Spleen (tissue), 11 donors: Measurements from ENCODE around the gene PEPD. TPM values are rescaled to one million over a fixed set of nuclear protein-coding genes. Genes with fewer than 3 reads are reported as not detected.

Experiments used
- DNase-seq: peaks from one replicate; pipeline ENCODE4 v3.0.0-alpha.2; 2020
- H3K27ac ChIP-seq, 8 donors: fragments of 200-600 bp; sonication (generic) in 7 of 8; 1 replicate in 4 of 8; 2 replicates in 4 of 8; pipeline versions ENCODE4 v1.5.0 to v1.8.0; 2016 to 2021; ENCODE audit warnings: inconsistent platforms in 4 of 8, mild to moderate bottlenecking in 4 of 8, moderate library complexity in 1 of 8
- H3K27me3 ChIP-seq, 7 donors: fragments of 200-600 bp; sonication (generic) in 6 of 7; replicated peaks in 1 of 7; 1 replicate in 4 of 7; 2 replicates in 3 of 7; pipeline versions ENCODE4 v1.5.0 to v1.8.0; 2016 to 2021; ENCODE audit warnings: inconsistent platforms in 3 of 7, mild to moderate bottlenecking in 1 of 7
- H3K36me3 ChIP-seq, 6 donors: fragments of 200-600 bp; sonication (generic) in 5 of 6; 1 replicate in 4 of 6; 2 replicates in 2 of 6; pipeline versions ENCODE4 v1.5.0 to v1.8.0; 2016 to 2021; ENCODE audit warnings: inconsistent platforms in 2 of 6
- H3K4me1 ChIP-seq, 6 donors: fragments of 200-600 bp; sonication (generic) in 5 of 6; 1 replicate in 3 of 6; 2 replicates in 3 of 6; pipeline versions ENCODE4 v1.5.0 to v1.8.0; 2016 to 2021; ENCODE audit warnings: inconsistent platforms in 3 of 6
- H3K4me3 ChIP-seq, 8 donors: fragments of 200-600 bp; sonication (generic) in 7 of 8; 1 replicate in 4 of 8; 2 replicates in 4 of 8; pipeline versions ENCODE4 v1.5.0 to v1.8.0; 2016 to 2021; ENCODE audit warnings: inconsistent platforms in 4 of 8, mild to moderate bottlenecking in 4 of 8, moderate library complexity in 2 of 8
- H3K9me3 ChIP-seq, 8 donors: fragments of 200-600 bp; sonication (generic) in 7 of 8; 1 replicate in 4 of 8; 2 replicates in 4 of 8; pipeline versions ENCODE4 v1.5.0 to v1.8.0; 2016 to 2021; ENCODE audit warnings: inconsistent platforms in 4 of 8
- CTCF ChIP-seq, 11 experiments: fragments of 200-600 bp in 7 of 11; fragments of 450-650 bp in 4 of 11; sonication (generic) in 4 of 11; IDR thresholded peaks in 8 of 11; conservative IDR thresholded peaks in 3 of 11; 1 replicate in 7 of 11; 2 replicates in 4 of 11; pipeline versions ENCODE4 v1.4.0 to v1.8.0; 2016 to 2021; ENCODE audit warnings: antibody characterized with exemption in 11 of 11, inconsistent platforms in 4 of 11, mild to moderate bottlenecking in 1 of 11
- POLR2A ChIP-seq, 3 donors: fragments of 450-650 bp; IDR thresholded peaks; one replicate each; pipeline ENCODE4 v1.5.1; 2017; ENCODE audit warnings: antibody characterized with exemption in 3 of 3, mild to moderate bottlenecking in 1 of 3
- POLR2AphosphoS5 ChIP-seq, 3 donors: sonication (generic); formaldehyde crosslinking; IDR thresholded peaks; one replicate each; pipeline ENCODE4 v1.5.1; 2017; ENCODE audit warnings: antibody characterized with exemption in 3 of 3
- WGBS, 5 donors: extraction: QIAGEN DNeasy Blood & Tissue Kit in 3 of 5; methylation state at CpG; one replicate each; pipeline versions ENCODE4 v1.1.5 to v1.1.7; 2013 to 2018; 5-methylcytosine and 5-hydroxymethylcytosine counted together
- intact Hi-C: fragments of 100-400 bp; cut with DNase I; formaldehyde crosslinking; loops from one replicate; pipeline ENCODE4 v1.15.0; 2023; ENCODE audit warnings: low total_unique reads
- polyA plus RNA-seq, 3 donors: library from polyadenylated mRNA; stranded (reverse); fragments of 200-250 nt; gene quantifications; one replicate each; pipeline ENCODE4 v1.2.1, GENCODE V29; 2013
- total RNA-seq, 7 donors: library from RNA; depleted of rRNA in 3 of 7; stranded (reverse); fragments of >200 nt in 3 of 7; fragmentation: NEBNext Ultra II Directional in 4 of 7; extraction: Animal tissue kit (Norgen Biotek cat#: 25700) in 4 of 7; gene quantifications; one replicate each; pipeline versions ENCODE4 v1.1.0 to v1.2.1, GENCODE V29; 2016 to 2021
- donor health status: healthy with polysubstance abuse.
- donor health status: DM: no; HTN: no; CAD: no; lungs with moderate emphysema.
- donor health status: DM: no; HTN: no; CAD: no.
- donor health status: Bipolar disorder and iron deficiency.
- donor health status: healthy.
- donor health status: DM: no; HTN: no; CAD: no.
- donor health status: DM: yes; HTN: yes; CAD: no.

Gene PEPD
- total and polyA plus RNA-seq, 10 donors, result 38.4 to 98.3 (median 69.8) TPM

GRCh38 chr19:33523167-33523566 is 1.6 kb upstream of the PEPD start:
- Histone ChIP-seq H3K36me3 (no peaks in the 10 kb centered on the region), H3K27ac (no peak overlapping the region), H3K27me3 (peaks cover 0 to 14% (median 0%) of the 10 kb centered on the region in 7 donors), H3K4me1 (peaks cover 14 to 36% (median 24%) of the 10 kb centered on the region in 6 donors), H3K4me3 (peak overlapping the region in 1 of 8 donors; percentile 89), H3K9me3 (no peaks in the 10 kb centered on the region)
- intact Hi-C loops, result no loop called here
- no peak for DNase-seq
- 38 to 82% (median 65%) methylated on average over 2 of the region's 2 CpGs for WGBS, 5 donors
- TF ChIP-seq POLR2AphosphoS5 (IDR thresholded peaks at IDR 0.05) (no peak), CTCF (IDR thresholded peaks at IDR 0.05 in 8 of 11, conservative IDR thresholded peaks at IDR 0.05 in 3 of 11) (no peak), POLR2A (IDR thresholded peaks at IDR 0.05) (no peak)

- Histone ChIP-seq H3K4me3 (peak overlapping the region; percentile 82 to 100 (median 92)), H3K9me3 (no peaks in the 10 kb centered on the region), H3K27me3 (peaks cover 0 to 7% (median 0%) of the 10 kb centered on the region in 7 donors), H3K36me3 (no peaks in the 10 kb centered on the region), H3K4me1 (peaks cover 14 to 36% (median 24%) of the 10 kb centered on the region in 6 donors), H3K27ac (peak overlapping the region in 4 of 8 donors; percentile 51 to 77 (median 70))
- no peak for TF ChIP-seq CTCF (IDR thresholded peaks at IDR 0.05 in 8 of 11, conservative IDR thresholded peaks at IDR 0.05 in 3 of 11)
- no peak for TF ChIP-seq POLR2AphosphoS5 (IDR thresholded peaks at IDR 0.05)
- TF ChIP-seq POLR2A (IDR thresholded peaks at IDR 0.05), result no peak
- WGBS, 5 donors, result 68 to 79% (median 73%) methylated on average over 5 of the region's 5 CpGs
- DNase-seq, result no peak
- intact Hi-C loops, result no loop called here
These were observed 726 bp upstream of the PEPD start for GRCh38 chr19:33522371-33522662.

- no peaks in the 10 kb centered on the region for H3K27me3 ChIP-seq
- peak overlapping the region; percentile 82 to 100 (median 92) for H3K4me3 ChIP-seq
- H3K9me3 ChIP-seq, result no peaks in the 10 kb centered on the region
- TF ChIP-seq CTCF (IDR thresholded peaks at IDR 0.05 in 8 of 11, conservative IDR thresholded peaks at IDR 0.05 in 3 of 11), result no peak
- TF ChIP-seq POLR2AphosphoS5 (IDR thresholded peaks at IDR 0.05), result no peak
- H3K4me1 ChIP-seq, result peaks cover 14 to 40% (median 24%) of the 10 kb centered on the region in 6 donors
- intact Hi-C loops, result no loop called here
- WGBS, 5 donors, result 12 to 19% (median 14%) methylated on average over 12 to 18 of the region's 18 CpGs
- DNase-seq, result no peak
- H3K27ac ChIP-seq, result peak overlapping the region; percentile 3 to 77 (median 56)
- H3K36me3 ChIP-seq, result no peaks in the 10 kb centered on the region
These were observed 629 bp downstream of the PEPD start for GRCh38 chr19:33520844-33521479.

GRCh38 chr19:33520048-33520643 is 1.4 kb downstream of the PEPD start:
- no peaks in the 10 kb centered on the region for H3K27me3 ChIP-seq
- no peaks in the 10 kb centered on the region for H3K36me3 ChIP-seq
- H3K4me1 ChIP-seq, result peaks cover 14 to 48% (median 31%) of the 10 kb centered on the region in 6 donors
- intact Hi-C loops, result no loop called here
- no peak overlapping the region for H3K27ac ChIP-seq
- no peak for TF ChIP-seq CTCF (IDR thresholded peaks at IDR 0.05 in 8 of 11, conservative IDR thresholded peaks at IDR 0.05 in 3 of 11)
- no peak for TF ChIP-seq POLR2A (IDR thresholded peaks at IDR 0.05)
- no peak for TF ChIP-seq POLR2AphosphoS5 (IDR thresholded peaks at IDR 0.05)
- no peak for DNase-seq
- H3K9me3 ChIP-seq, result no peaks in the 10 kb centered on the region
- WGBS, 5 donors, result 80 to 87% (median 85%) methylated on average over 4 of the region's 4 CpGs
- peak overlapping the region in 3 of 8 donors; percentile 89 to 100 (median 97) for H3K4me3 ChIP-seq
